Ovary (tissue), 3 donors: ENCODE results near the gene SCN4A.

Experiments
- EP300 ChIP-seq: sonication (generic); formaldehyde crosslinking; IDR thresholded peaks from one replicate; pipeline ENCODE4 v1.6.1; 2017; ENCODE audit warnings: antibody characterized with exemption
- POLR2A ChIP-seq: fragments of 450-650 bp; IDR thresholded peaks from one replicate; pipeline ENCODE4 v1.6.1; 2017; ENCODE audit warnings: antibody characterized with exemption, mild to moderate bottlenecking, moderate library complexity
- TF ChIP-seq, protein P1 (sequence below), 3 donors: fragments of 450-650 bp in 2 of 3; fragments of 200-600 bp in 1 of 3; IDR thresholded peaks; one replicate each; pipeline versions ENCODE4 v1.5.1 to v1.8.0; 2016 to 2022; ENCODE audit warnings: antibody characterized with exemption in 3 of 3, mild to moderate bottlenecking in 1 of 3
- donor health status: DM: no; HTN: no; CAD: no.

DNA sequence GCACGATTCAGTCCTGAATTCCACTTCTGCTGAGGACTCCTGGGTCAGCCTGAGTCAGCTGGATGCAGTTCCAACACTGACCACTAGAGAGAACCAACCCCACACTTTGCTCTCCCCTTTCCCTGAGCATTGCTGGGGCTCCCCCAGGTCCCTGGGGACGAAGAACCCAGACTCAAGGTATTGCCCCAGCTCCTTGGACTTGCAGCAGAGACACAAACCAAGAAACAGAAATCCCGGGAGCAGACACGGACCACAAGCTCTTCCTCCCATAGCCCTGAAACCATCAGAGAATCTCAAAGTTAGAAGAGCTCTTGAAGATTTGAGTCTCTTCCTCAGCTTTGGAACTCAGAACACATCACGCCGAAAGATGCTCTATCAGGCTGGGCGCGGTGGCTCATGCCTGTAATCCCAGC, 53.4 kb downstream of the SCN4A start:
- TF ChIP-seq, protein P1, sequence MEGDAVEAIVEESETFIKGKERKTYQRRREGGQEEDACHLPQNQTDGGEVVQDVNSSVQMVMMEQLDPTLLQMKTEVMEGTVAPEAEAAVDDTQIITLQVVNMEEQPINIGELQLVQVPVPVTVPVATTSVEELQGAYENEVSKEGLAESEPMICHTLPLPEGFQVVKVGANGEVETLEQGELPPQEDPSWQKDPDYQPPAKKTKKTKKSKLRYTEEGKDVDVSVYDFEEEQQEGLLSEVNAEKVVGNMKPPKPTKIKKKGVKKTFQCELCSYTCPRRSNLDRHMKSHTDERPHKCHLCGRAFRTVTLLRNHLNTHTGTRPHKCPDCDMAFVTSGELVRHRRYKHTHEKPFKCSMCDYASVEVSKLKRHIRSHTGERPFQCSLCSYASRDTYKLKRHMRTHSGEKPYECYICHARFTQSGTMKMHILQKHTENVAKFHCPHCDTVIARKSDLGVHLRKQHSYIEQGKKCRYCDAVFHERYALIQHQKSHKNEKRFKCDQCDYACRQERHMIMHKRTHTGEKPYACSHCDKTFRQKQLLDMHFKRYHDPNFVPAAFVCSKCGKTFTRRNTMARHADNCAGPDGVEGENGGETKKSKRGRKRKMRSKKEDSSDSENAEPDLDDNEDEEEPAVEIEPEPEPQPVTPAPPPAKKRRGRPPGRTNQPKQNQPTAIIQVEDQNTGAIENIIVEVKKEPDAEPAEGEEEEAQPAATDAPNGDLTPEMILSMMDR (IDR thresholded peaks at IDR 0.05) = peak; percentile 67 to 87 (median 81)
- TF ChIP-seq POLR2A (no peak), EP300 (no peak)
